Ovary (tissue), 3 donors: ENCODE measurements around the gene IL11.

Source experiments
- EP300 ChIP-seq: sonication (generic); formaldehyde crosslinking; IDR thresholded peaks from one replicate; pipeline ENCODE4 v1.6.1; 2017; ENCODE audit warnings: antibody characterized with exemption
- POLR2A ChIP-seq: fragments of 450-650 bp; IDR thresholded peaks from one replicate; pipeline ENCODE4 v1.6.1; 2017; ENCODE audit warnings: antibody characterized with exemption, mild to moderate bottlenecking, moderate library complexity
- TF ChIP-seq, protein P1 (sequence below), 3 donors: fragments of 450-650 bp in 2 of 3; fragments of 200-600 bp in 1 of 3; IDR thresholded peaks; one replicate each; pipeline versions ENCODE4 v1.5.1 to v1.8.0; 2016 to 2022; ENCODE audit warnings: antibody characterized with exemption in 3 of 3, mild to moderate bottlenecking in 1 of 3
- donor health status: DM: no; HTN: no; CAD: no.

DNA sequence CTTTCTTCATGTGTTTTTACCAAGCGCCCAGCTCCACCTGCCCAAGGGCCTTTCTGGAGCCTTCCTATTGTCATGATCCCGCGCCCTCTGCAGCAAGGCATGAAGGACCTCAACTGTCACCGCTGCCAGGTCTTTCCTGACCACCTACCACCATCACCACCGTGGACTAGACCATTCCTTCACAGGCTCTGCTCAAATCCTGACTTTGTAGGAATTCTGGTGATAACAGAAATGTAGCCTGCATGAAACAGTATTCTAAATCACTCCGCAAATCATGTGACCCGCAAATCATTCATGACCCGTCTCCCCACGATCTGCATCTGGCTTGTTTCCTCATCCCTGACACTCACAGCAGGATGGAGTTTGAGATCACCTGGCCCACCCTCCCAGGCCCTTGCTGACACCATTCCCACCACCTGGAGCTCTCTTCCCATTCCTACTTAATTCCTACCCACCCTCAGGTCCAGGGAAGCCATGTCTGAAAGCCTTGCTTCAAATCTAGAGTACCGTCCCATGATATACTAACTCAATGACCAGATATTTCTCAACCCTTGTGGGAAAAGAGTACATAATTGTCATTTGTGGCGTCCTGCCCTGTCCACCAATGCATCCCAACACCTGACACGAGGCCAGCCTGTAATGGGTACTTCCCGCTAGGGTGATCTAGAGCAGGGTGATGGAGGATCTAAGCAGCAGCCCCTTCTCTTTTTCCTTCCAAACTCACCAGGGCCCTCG lies 36.0 kb upstream of the IL11 start:
- TF ChIP-seq POLR2A (no peak), EP300 (no peak)
- TF ChIP-seq, protein P1, sequence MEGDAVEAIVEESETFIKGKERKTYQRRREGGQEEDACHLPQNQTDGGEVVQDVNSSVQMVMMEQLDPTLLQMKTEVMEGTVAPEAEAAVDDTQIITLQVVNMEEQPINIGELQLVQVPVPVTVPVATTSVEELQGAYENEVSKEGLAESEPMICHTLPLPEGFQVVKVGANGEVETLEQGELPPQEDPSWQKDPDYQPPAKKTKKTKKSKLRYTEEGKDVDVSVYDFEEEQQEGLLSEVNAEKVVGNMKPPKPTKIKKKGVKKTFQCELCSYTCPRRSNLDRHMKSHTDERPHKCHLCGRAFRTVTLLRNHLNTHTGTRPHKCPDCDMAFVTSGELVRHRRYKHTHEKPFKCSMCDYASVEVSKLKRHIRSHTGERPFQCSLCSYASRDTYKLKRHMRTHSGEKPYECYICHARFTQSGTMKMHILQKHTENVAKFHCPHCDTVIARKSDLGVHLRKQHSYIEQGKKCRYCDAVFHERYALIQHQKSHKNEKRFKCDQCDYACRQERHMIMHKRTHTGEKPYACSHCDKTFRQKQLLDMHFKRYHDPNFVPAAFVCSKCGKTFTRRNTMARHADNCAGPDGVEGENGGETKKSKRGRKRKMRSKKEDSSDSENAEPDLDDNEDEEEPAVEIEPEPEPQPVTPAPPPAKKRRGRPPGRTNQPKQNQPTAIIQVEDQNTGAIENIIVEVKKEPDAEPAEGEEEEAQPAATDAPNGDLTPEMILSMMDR (IDR thresholded peaks at IDR 0.05) = no peak
